Thyroid gland (tissue), 4 donors: ENCODE measurements around the gene MISP. TPM values are rescaled to one million over a fixed set of nuclear protein-coding genes. Genes with fewer than 3 reads are reported as not detected.
"Not testable (repeated sequence)": the region's sequence is repeated elsewhere in the genome, so short reads cannot be mapped to it uniquely, and the experiment has no call there.

Source experiments
- DNase-seq, 2 donors: peaks; one replicate each; pipeline ENCODE4 v3.0.0-alpha.2; 2019
- H3K27ac ChIP-seq, 3 donors: fragments of 200-600 bp; sonication (generic); 1 replicate in 2 of 3; 2 replicates in 1 of 3; pipeline ENCODE4 v1.5.1; 2016 to 2019; ENCODE audit warnings: mild to moderate bottlenecking in 1 of 3, moderate library complexity in 1 of 3
- H3K27me3 ChIP-seq: fragments of 200-600 bp; sonication (generic); one replicate; pipeline ENCODE4 v1.5.1; 2019
- H3K36me3 ChIP-seq, 2 donors: fragments of 200-600 bp; sonication (generic); one replicate each; pipeline ENCODE4 v1.5.1; 2016 to 2019
- H3K4me1 ChIP-seq, 2 donors: fragments of 200-600 bp; sonication (generic); one replicate each; pipeline ENCODE4 v1.5.1; 2017 to 2019
- H3K4me3 ChIP-seq, 3 donors: fragments of 200-600 bp; sonication (generic); replicated peaks in 1 of 3; 1 replicate in 2 of 3; 2 replicates in 1 of 3; pipeline ENCODE4 v1.5.1; 2016; ENCODE audit warnings: mild to moderate bottlenecking in 1 of 3
- H3K9me3 ChIP-seq: fragments of 200-600 bp; sonication (generic); one replicate; pipeline ENCODE4 v1.5.1; 2017
- CTCF ChIP-seq, 6 experiments: fragments of 200-600 bp in 3 of 6; fragments of 450-650 bp in 3 of 6; sonication (generic) in 3 of 6; IDR thresholded peaks; one replicate each; pipeline ENCODE4 v1.5.1; 2016 to 2019; ENCODE audit warnings: antibody characterized with exemption in 6 of 6, mild to moderate bottlenecking in 2 of 6, inconsistent platforms in 1 of 6, moderate library complexity in 1 of 6
- POLR2A ChIP-seq, 2 donors: fragments of 450-650 bp; IDR thresholded peaks; one replicate each; pipeline ENCODE4 v1.6.1; 2017; ENCODE audit warnings: antibody characterized with exemption in 2 of 2, mild to moderate bottlenecking in 2 of 2, moderate library complexity in 1 of 2
- WGBS, 2 donors: methylation state at CpG; one replicate each; pipeline ENCODE4 v1.1.5; 2017; 5-methylcytosine and 5-hydroxymethylcytosine counted together
- intact Hi-C: fragments of 100-400 bp; cut with DNase I; formaldehyde crosslinking; loops from one replicate; pipeline ENCODE4 v1.15.1; 2023
- total RNA-seq, 4 donors: library from RNA; depleted of rRNA; stranded (reverse); fragments of >200 nt; gene quantifications; one replicate each; pipeline ENCODE4 v1.2.3, GENCODE V29; 2016

Gene MISP
- total RNA-seq: under 1 TPM in 2 of 4 donors, not detected in 2; 0.63 to 0.68 TPM

- no peak for TF ChIP-seq CTCF (IDR thresholded peaks at IDR 0.05)
- no peak for TF ChIP-seq POLR2A (IDR thresholded peaks at IDR 0.05)
- H3K27me3 ChIP-seq: no peaks in the 10 kb centered on the region
- intact Hi-C loops: no loop called here
- WGBS, 2 donors: 51 to 72% methylated on average over 12 to 15 of the region's 31 CpGs
- no peak within 1 kb of the TSS for H3K27ac ChIP-seq
- peak; percentile 28 to 34 for DNase-seq
- H3K36me3 ChIP-seq: no peaks in the 10 kb centered on the region
- no peak within 1 kb of the TSS for H3K4me3 ChIP-seq
- H3K4me1 ChIP-seq: peaks cover 0 to 14% of the 10 kb centered on the region in 2 donors
- H3K9me3 ChIP-seq: no peaks in the 10 kb centered on the region
Observed at GRCh38 chr19:750640-751423, at the start of gene MISP. MISP (plus strand) TSS chr19:751112; CDS start chr19:756947, 5,835 bp downstream.

- H3K9me3 ChIP-seq, H3K36me3 ChIP-seq, H3K4me3 ChIP-seq, intact Hi-C loops, H3K27ac ChIP-seq, H3K27me3 ChIP-seq, DNase-seq: not testable (repeated sequence)
- H3K4me1 ChIP-seq: peaks cover 4 to 23% of the 10 kb centered on the region in 2 donors
- 55 to 57% methylated on average over 6 of the region's 6 CpGs for WGBS, 2 donors
Observed at GRCh38 chr19:702847-703246, 48.1 kb upstream of the MISP start.

GRCh38 chr19:703329-703650 lies 47.6 kb upstream of the MISP start:
- no peak overlapping the region for H3K27ac ChIP-seq
- no peaks in the 10 kb centered on the region for H3K36me3 ChIP-seq

GRCh38 chr19:703651-704446 lies 47.1 kb upstream of the MISP start:
- Histone ChIP-seq H3K4me1 (peaks cover 4 to 30% of the 10 kb centered on the region in 2 donors), H3K27me3 (no peaks in the 10 kb centered on the region), H3K9me3 (no peaks in the 10 kb centered on the region), H3K27ac (peak overlapping the region in 1 of 3 donors; percentile 20), H3K4me3 (no peak overlapping the region), H3K36me3 (no peaks in the 10 kb centered on the region)
- intact Hi-C loops: no loop called here
- WGBS, 2 donors: 9 to 10% methylated on average over 20 to 24 of the region's 50 CpGs
- peak in 2 of 6 experiments; percentile 4 to 14 for TF ChIP-seq CTCF (IDR thresholded peaks at IDR 0.05)
- peak in 1 of 2 donors; percentile 65 for TF ChIP-seq POLR2A (IDR thresholded peaks at IDR 0.05)
- peak; percentile 66 for DNase-seq

More at GRCh38 chr19:703329-703650, 47.6 kb upstream of the MISP start:
- no peaks in the 10 kb centered on the region for H3K9me3 ChIP-seq
- H3K4me3 ChIP-seq: no peak overlapping the region
- 40 to 58% methylated on average over 3 to 4 of the region's 4 CpGs for WGBS, 2 donors
- intact Hi-C loops: no loop called here
- peaks cover 4 to 28% of the 10 kb centered on the region in 2 donors for H3K4me1 ChIP-seq
- TF ChIP-seq POLR2A (IDR thresholded peaks at IDR 0.05) (no peak), CTCF (IDR thresholded peaks at IDR 0.05) (no peak)
- no peak for DNase-seq
- H3K27me3 ChIP-seq: no peaks in the 10 kb centered on the region

- WGBS, 2 donors: 14 to 17% methylated on average over 14 of the region's 14 CpGs
- no peaks in the 10 kb centered on the region for H3K27me3 ChIP-seq
- TF ChIP-seq POLR2A (IDR thresholded peaks at IDR 0.05) (no peak), CTCF (IDR thresholded peaks at IDR 0.05) (peak in 1 of 6 experiments; percentile 0)
- H3K36me3 ChIP-seq: no peaks in the 10 kb centered on the region
- H3K9me3 ChIP-seq: no peaks in the 10 kb centered on the region
- DNase-seq: peak; percentile 91 to 94
- H3K4me3 ChIP-seq: no peak overlapping the region
- H3K27ac ChIP-seq: peak overlapping the region in 1 of 3 donors; percentile 20
- intact Hi-C loops: no loop called here
- H3K4me1 ChIP-seq: peaks cover 5 to 30% of the 10 kb centered on the region in 2 donors
Observed at GRCh38 chr19:704447-704741, 46.5 kb upstream of the MISP start.
